Right atrium auricular region (tissue), 2 donors: Measurements from ENCODE around the gene CEP41. TPM values are rescaled to one million over a fixed set of nuclear protein-coding genes. Genes with fewer than 3 reads are reported as not detected.

Experiments
- DNase-seq: peaks from one replicate; pipeline ENCODE4 v3.0.0-alpha.2; 2019; ENCODE audit warnings: low spot score
- H3K27ac ChIP-seq, 2 donors: fragments of 200-600 bp; sonication (generic); 1 replicate in 1 of 2; 2 replicates in 1 of 2; pipeline ENCODE4 v1.5.1; 2016 to 2019
- H3K27me3 ChIP-seq, 2 donors: fragments of 200-600 bp; sonication (generic); one replicate each; pipeline versions ENCODE4 v1.5.1 to v1.6.0; 2017 to 2019
- H3K36me3 ChIP-seq: fragments of 200-600 bp; sonication (generic); one replicate; pipeline ENCODE4 v1.5.1; 2016
- H3K4me1 ChIP-seq, 2 donors: fragments of 200-600 bp; sonication (generic); one replicate each; pipeline versions ENCODE4 v1.5.1 to v1.6.0; 2017 to 2019
- H3K4me3 ChIP-seq, 2 donors: fragments of 200-600 bp; sonication (generic); 1 replicate in 1 of 2; 2 replicates in 1 of 2; pipeline ENCODE4 v1.5.1; 2017 to 2019; ENCODE audit warnings: mild to moderate bottlenecking in 1 of 2, moderate library complexity in 1 of 2
- H3K9me3 ChIP-seq, 2 donors: fragments of 200-600 bp; sonication (generic); one replicate each; pipeline ENCODE4 v1.5.1; 2019
- CTCF ChIP-seq, 2 donors: fragments of 200-600 bp; sonication (generic); IDR thresholded peaks; one replicate each; pipeline ENCODE4 v1.5.1; 2019; ENCODE audit warnings: antibody characterized with exemption in 2 of 2
- total RNA-seq, 2 donors: library from RNA; depleted of rRNA; stranded (reverse); fragments of >200 nt; gene quantifications; one replicate each; pipeline ENCODE4 v1.1.0, GENCODE V29; 2016

CEP41 gene
- total RNA-seq, 2 donors from 2014 or later = 1.5 to 5.5 TPM

GRCh38 chr7:130365511-130366441 is 75.0 kb downstream of the CEP41 start:
- H3K4me3 ChIP-seq = no peak overlapping the region
- no peak for DNase-seq
- H3K27ac ChIP-seq = no peak overlapping the region
- no peak for TF ChIP-seq CTCF (IDR thresholded peaks at IDR 0.05)
- H3K36me3 ChIP-seq = no peaks in the 10 kb centered on the region
- peaks cover 0 to 16% of the 10 kb centered on the region in 2 donors for H3K4me1 ChIP-seq
- H3K9me3 ChIP-seq = no peaks in the 10 kb centered on the region
- no peaks in the 10 kb centered on the region for H3K27me3 ChIP-seq

- Histone ChIP-seq H3K4me3 (no peak overlapping the region), H3K9me3 (peaks cover 0 to 4% of the 10 kb centered on the region in 2 donors), H3K27me3 (no peaks in the 10 kb centered on the region), H3K27ac (no peak overlapping the region), H3K4me1 (peaks cover 0 to 16% of the 10 kb centered on the region in 2 donors), H3K36me3 (no peaks in the 10 kb centered on the region)
- DNase-seq = no peak
- TF ChIP-seq CTCF (IDR thresholded peaks at IDR 0.05) = no peak
Observed at GRCh38 chr7:130365088-130365487, 75.7 kb downstream of the CEP41 start.

- Histone ChIP-seq H3K27me3 (no peaks in the 10 kb centered on the region), H3K9me3 (peaks cover 0 to 10% of the 10 kb centered on the region in 2 donors), H3K4me3 (no peak overlapping the region), H3K36me3 (no peaks in the 10 kb centered on the region), H3K27ac (no peak overlapping the region), H3K4me1 (peaks cover 0 to 9% of the 10 kb centered on the region in 2 donors)
- no peak for TF ChIP-seq CTCF (IDR thresholded peaks at IDR 0.05)
- DNase-seq = no peak
Observed at GRCh38 chr7:130364451-130364850, 76.4 kb downstream of the CEP41 start.

GRCh38 chr7:130363026-130363847 is 77.6 kb downstream of the CEP41 start:
- no peaks in the 10 kb centered on the region for H3K36me3 ChIP-seq
- no peak for TF ChIP-seq CTCF (IDR thresholded peaks at IDR 0.05)
- no peak overlapping the region for H3K27ac ChIP-seq
- no peaks in the 10 kb centered on the region for H3K4me1 ChIP-seq
- no peak overlapping the region for H3K4me3 ChIP-seq
- no peaks in the 10 kb centered on the region for H3K27me3 ChIP-seq
- peaks cover 0 to 21% of the 10 kb centered on the region in 2 donors for H3K9me3 ChIP-seq
- no peak for DNase-seq

GRCh38 chr7:130362251-130362816 is 78.5 kb downstream of the CEP41 start:
- H3K36me3 ChIP-seq = no peaks in the 10 kb centered on the region
- no peak overlapping the region for H3K27ac ChIP-seq
- no peak for DNase-seq
- no peaks in the 10 kb centered on the region for H3K27me3 ChIP-seq
- H3K4me3 ChIP-seq = no peak overlapping the region
- no peak for TF ChIP-seq CTCF (IDR thresholded peaks at IDR 0.05)
- H3K9me3 ChIP-seq = peaks cover 0 to 21% of the 10 kb centered on the region in 2 donors
- H3K4me1 ChIP-seq = no peaks in the 10 kb centered on the region
